PFSK-1 (cell line): ENCODE measurements around the gene PADI2.

Experiments
- FOXP2 ChIP-seq: optimal IDR thresholded peaks from 2 replicates; pipeline ENCODE3; 2011; ENCODE audit warnings: borderline replicate concordance, control low read depth, inconsistent platforms; ENCODE audit not compliant: insufficient read depth; ENCODE audit errors: extremely low read length, extremely low read depth
- POLR2AphosphoS5 ChIP-seq: IDR thresholded peaks from 2 replicates; pipeline ENCODE4 v1.6.1; 2012; ENCODE audit warnings: low read depth, mild to moderate bottlenecking, control low read depth, low read length, moderate library complexity
- SIN3A ChIP-seq: IDR thresholded peaks from 2 replicates; pipeline ENCODE4 v1.6.1; 2012; ENCODE audit warnings: mild to moderate bottlenecking, low read length, moderate library complexity, borderline replicate concordance; ENCODE audit not compliant: insufficient read depth
- TAF1 ChIP-seq: IDR thresholded peaks from 2 replicates; pipeline ENCODE4 v1.6.1; 2012; ENCODE audit warnings: low read length, control low read depth, borderline replicate concordance; ENCODE audit not compliant: insufficient read depth
- TF ChIP-seq, protein P1 (sequence below), 2 experiments: IDR thresholded peaks; 2 replicates each; pipeline versions ENCODE4 v1.6.1 to v1.8.0; 2011 to 2012; ENCODE audit warnings: low read depth in 2 of 2, low read length in 2 of 2, control low read depth in 1 of 2, inconsistent platforms in 1 of 2, mild to moderate bottlenecking in 1 of 2, moderate library complexity in 1 of 2; ENCODE audit not compliant: insufficient read depth in 1 of 2

The PADI2 gene

DNA sequence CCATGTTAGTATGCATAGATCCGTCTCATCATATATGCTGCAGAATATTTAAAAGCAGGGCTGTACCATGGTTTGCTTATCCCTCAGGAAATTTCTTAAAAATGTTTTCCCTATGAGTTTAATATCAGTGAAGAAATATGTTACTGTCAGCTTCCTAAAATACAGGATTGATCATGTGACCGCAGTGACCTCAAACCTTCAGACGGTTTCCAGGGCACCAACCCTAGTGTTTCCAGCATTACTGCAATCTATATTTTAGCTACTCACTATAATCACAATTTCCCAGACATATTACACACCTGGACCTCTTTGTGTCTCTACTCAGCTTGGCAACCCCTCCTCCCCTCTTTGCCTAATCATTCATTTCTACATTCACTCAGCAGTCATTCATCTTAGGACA is 57.8 kb downstream of the PADI2 start:
- TF ChIP-seq, protein P1, sequence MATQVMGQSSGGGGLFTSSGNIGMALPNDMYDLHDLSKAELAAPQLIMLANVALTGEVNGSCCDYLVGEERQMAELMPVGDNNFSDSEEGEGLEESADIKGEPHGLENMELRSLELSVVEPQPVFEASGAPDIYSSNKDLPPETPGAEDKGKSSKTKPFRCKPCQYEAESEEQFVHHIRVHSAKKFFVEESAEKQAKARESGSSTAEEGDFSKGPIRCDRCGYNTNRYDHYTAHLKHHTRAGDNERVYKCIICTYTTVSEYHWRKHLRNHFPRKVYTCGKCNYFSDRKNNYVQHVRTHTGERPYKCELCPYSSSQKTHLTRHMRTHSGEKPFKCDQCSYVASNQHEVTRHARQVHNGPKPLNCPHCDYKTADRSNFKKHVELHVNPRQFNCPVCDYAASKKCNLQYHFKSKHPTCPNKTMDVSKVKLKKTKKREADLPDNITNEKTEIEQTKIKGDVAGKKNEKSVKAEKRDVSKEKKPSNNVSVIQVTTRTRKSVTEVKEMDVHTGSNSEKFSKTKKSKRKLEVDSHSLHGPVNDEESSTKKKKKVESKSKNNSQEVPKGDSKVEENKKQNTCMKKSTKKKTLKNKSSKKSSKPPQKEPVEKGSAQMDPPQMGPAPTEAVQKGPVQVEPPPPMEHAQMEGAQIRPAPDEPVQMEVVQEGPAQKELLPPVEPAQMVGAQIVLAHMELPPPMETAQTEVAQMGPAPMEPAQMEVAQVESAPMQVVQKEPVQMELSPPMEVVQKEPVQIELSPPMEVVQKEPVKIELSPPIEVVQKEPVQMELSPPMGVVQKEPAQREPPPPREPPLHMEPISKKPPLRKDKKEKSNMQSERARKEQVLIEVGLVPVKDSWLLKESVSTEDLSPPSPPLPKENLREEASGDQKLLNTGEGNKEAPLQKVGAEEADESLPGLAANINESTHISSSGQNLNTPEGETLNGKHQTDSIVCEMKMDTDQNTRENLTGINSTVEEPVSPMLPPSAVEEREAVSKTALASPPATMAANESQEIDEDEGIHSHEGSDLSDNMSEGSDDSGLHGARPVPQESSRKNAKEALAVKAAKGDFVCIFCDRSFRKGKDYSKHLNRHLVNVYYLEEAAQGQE (IDR thresholded peaks at IDR 0.05; ENCODE audit: insufficient read depth in 1 of 2, low read depth in 2 of 2, low read length in 2 of 2) = no peak
- TF ChIP-seq SIN3A (no peak), POLR2AphosphoS5 (no peak), TAF1 (no peak), FOXP2 (no peak)

DNA sequence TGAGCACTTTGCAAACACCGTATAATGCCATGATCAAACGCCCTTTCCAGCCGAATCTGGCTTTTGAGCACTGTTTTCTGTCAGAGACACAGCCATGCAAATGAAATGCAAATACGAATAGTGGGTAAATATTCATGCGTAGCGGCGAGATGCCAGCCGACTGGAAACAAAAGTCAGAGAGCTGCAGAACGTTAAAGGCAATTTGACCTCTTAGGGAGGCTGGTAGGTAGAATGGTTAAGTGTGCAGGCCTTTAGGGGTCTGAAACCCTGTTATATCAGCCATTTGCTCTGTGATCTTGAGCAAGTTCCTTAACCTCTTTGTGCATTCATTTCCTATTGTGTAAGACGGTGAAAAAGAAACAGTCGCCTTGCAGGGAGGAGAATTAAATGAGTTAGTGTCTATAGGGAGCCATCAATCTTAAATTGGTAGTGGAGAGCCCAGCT is 58.9 kb downstream of the PADI2 start:
- TF ChIP-seq TAF1 (no peak), SIN3A (no peak), POLR2AphosphoS5 (no peak), FOXP2 (no peak)
- TF ChIP-seq, protein P1 (IDR thresholded peaks at IDR 0.05; ENCODE audit: insufficient read depth in 1 of 2, low read depth in 2 of 2, low read length in 2 of 2) = no peak

GRCh38 chr1:17059391-17060305 is 59.6 kb downstream of the PADI2 start:
- TF ChIP-seq, protein P1 (IDR thresholded peaks at IDR 0.05; ENCODE audit: insufficient read depth in 1 of 2, low read depth in 2 of 2, low read length in 2 of 2) = no peak
- TF ChIP-seq POLR2AphosphoS5 (no peak), TAF1 (no peak), FOXP2 (no peak)

DNA sequence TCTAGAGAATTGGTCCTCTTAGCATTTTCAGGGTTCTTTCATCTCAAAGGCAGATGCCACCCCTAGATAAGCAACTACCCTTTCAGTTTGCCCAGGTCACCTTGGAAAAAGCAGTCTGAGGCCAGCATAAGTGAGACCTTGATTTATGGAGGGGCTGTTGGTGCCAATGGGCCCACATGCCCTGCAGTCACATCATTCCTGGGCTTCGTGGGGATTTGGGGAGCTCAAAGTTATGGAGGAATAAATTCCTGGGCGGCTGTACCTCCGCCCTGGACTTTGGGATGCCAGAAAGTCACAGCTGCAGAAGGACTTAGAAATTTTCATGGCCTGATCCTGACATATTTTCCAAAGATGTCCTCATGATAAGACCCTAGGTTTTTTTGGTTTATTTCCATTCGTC is 62.7 kb downstream of the PADI2 start:
- TF ChIP-seq FOXP2 = no peak
- no peak for TF ChIP-seq TAF1
- TF ChIP-seq SIN3A = no peak
- TF ChIP-seq, protein P1 (IDR thresholded peaks at IDR 0.05; ENCODE audit: insufficient read depth in 1 of 2, low read depth in 2 of 2, low read length in 2 of 2) = no peak
- TF ChIP-seq POLR2AphosphoS5 = no peak

DNA sequence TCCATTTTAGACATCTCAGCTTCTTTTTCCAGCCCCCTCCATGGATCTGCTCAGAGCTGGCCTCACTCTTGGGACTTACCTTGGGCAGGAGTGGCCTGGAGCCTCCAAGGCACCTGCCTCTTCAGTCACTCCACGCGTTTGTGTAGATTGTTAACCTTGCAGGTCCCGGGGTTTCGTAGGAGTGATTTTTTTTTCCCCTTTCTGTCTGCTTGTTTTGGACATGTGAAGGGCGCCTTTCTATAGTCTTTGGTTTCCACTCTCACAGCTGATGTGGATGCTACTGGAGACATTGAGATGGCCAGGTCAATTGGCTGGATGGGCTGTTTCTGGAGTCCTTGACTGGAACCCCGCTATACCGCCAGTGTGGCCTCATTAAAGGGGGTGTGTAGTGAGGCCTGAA is 63.5 kb downstream of the PADI2 start:
- TF ChIP-seq FOXP2 (no peak), POLR2AphosphoS5 (no peak), SIN3A (no peak)
